ENCODE results near the gene GSN. TPM values are rescaled to one million over a fixed set of nuclear protein-coding genes. Genes with fewer than 3 reads are reported as not detected.

Gene GSN
- polyA plus RNA-seq, 2 of the 4 experiments (the other 2 are of a cell fraction) = 33.7 to 77.2 TPM

GRCh38 chr9:121286973-121287741 is 19.2 kb downstream of the GSN start:
- 6% methylated on average over 13 of the region's 13 CpGs for WGBS (ENCODE audit: missing lambda C conversion rate)
- no peak for FAIRE-seq
- Histone ChIP-seq H3K4me3 (no peak overlapping the region), H3K4me2 (peak overlapping the region; percentile 91), H3K27ac (peak overlapping the region; percentile 92 to 93), H3K9me3 (no peaks in the 10 kb centered on the region), H3K4me1 (peaks cover 61% of the 10 kb centered on the region)
- TF ChIP-seq MAZ (IDR thresholded peaks at IDR 0.05; ENCODE audit: borderline replicate concordance, low read depth, low read length) (0 out of 2 replicates have a peak, but pooled peaks have one; percentile 86), EP300 (IDR thresholded peaks at IDR 0.05) (peak in 1 of 2 experiments; percentile 45; a peak in 2 of 5 replicates), TP53 (CRISPR knock-in tag; IDR thresholded peaks at IDR 0.05) (no peak), JUNB (IDR thresholded peaks at IDR 0.05) (peak; percentile 96), CHD2 (IDR thresholded peaks at IDR 0.05; ENCODE audit: low read length, partially characterized antibody) (no peak), CBX8 (IDR thresholded peaks at IDR 0.05) (no peak), RFX5 (IDR thresholded peaks at IDR 0.05) (no peak), FOSL2 (IDR thresholded peaks at IDR 0.05) (peak; percentile 99), FOSL2 (CRISPR knock-in tag; IDR thresholded peaks at IDR 0.05) (peak; percentile 99), ZC3H11A (IDR thresholded peaks at IDR 0.05) (no peak), FOSB (CRISPR knock-in tag; IDR thresholded peaks at IDR 0.05) (0 out of 2 replicates have a peak, but pooled peaks have one; percentile 4), CBX2 (IDR thresholded peaks at IDR 0.05; ENCODE audit: borderline replicate concordance, low read depth) (no peak), GATA3 (IDR thresholded peaks at IDR 0.05; ENCODE audit: borderline replicate concordance) (peak; percentile 55; the same call in 1 of the 2 replicates), NFE2L2 (conservative IDR thresholded peaks at IDR 0.05; ENCODE audit: low read length) (no peak), SMC3 (IDR thresholded peaks at IDR 0.05) (no peak), RAD21 (conservative IDR thresholded peaks at IDR 0.05 in 1 of 2, IDR thresholded peaks at IDR 0.05 in 1 of 2) (peak in 1 of 2 experiments; percentile 44; a peak in 3 of 5 replicates), BCL3 (IDR thresholded peaks at IDR 0.05) (peak; percentile 41; the same call in 1 of the 3 replicates), RNF2 (IDR thresholded peaks at IDR 0.05; ENCODE audit: borderline replicate concordance, low read depth) (no peak), CTCF (IDR thresholded peaks at IDR 0.05) (peak; percentile 35; the same call in 1 of the 3 replicates), MAFK (IDR thresholded peaks at IDR 0.05; ENCODE audit: partially characterized antibody) (no peak), RCOR1 (IDR thresholded peaks at IDR 0.05; ENCODE audit: low read depth, low read length) (0 out of 2 replicates have a peak, but pooled peaks have one; percentile 23), JUN (IDR thresholded peaks at IDR 0.05) (peak; percentile 67 to 68; a peak in 3 of 5 replicates), KDM5A (IDR thresholded peaks at IDR 0.05) (no peak)
- TF ChIP-seq, protein P1, sequence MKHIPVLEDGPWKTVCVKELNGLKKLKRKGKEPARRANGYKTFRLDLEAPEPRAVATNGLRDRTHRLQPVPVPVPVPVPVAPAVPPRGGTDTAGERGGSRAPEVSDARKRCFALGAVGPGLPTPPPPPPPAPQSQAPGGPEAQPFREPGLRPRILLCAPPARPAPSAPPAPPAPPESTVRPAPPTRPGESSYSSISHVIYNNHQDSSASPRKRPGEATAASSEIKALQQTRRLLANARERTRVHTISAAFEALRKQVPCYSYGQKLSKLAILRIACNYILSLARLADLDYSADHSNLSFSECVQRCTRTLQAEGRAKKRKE (CRISPR knock-in tag; IDR thresholded peaks at IDR 0.05; ENCODE audit: low read depth) = 0 out of 2 replicates have a peak, but pooled peaks have one; percentile 6
- TF ChIP-seq, protein P2, sequence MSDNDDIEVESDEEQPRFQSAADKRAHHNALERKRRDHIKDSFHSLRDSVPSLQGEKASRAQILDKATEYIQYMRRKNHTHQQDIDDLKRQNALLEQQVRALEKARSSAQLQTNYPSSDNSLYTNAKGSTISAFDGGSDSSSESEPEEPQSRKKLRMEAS (IDR thresholded peaks at IDR 0.05) = peak; percentile 41; the same call in 1 of the 2 replicates
- CTCF ChIA-PET = interaction anchor here (0.7 to 9.0 kb wide), 20 partner anchors 9 to 152 kb away, joined by 3 to 72 read pairs (median 3); partner anchors contain the start of genes GSN and RAB14
- DNase-seq (ENCODE audit: low read depth in 1 of 2, low spot score in 1 of 2) = peak; percentile 96 to 97
- peak; percentile 90 to 92 for ATAC-seq
- POLR2A ChIA-PET = interaction anchor here (0.5 to 2.5 kb wide), 9 partner anchors 9 to 556 kb away, joined by 3 to 19 read pairs (median 3); partner anchors contain the start of genes GSN and RAB14

All from A549 (cell line).